B cell (primary cell): Measurements from ENCODE around the gene NR1H3.

Source experiments
- CTCF ChIP-seq: fragments of 200-600 bp; IDR thresholded peaks from one replicate; pipeline ENCODE4 v1.8.0; 2022; ENCODE audit warnings: antibody characterized with exemption, mild to moderate bottlenecking
- EZH2 ChIP-seq: IDR thresholded peaks from 2 replicates; pipeline ENCODE4 v1.6.1; 2012; ENCODE audit warnings: borderline replicate concordance, low read depth, mild to moderate bottlenecking, moderate library complexity, low read length; ENCODE audit not compliant: insufficient read depth, poor library complexity, severe bottlenecking

DNA sequence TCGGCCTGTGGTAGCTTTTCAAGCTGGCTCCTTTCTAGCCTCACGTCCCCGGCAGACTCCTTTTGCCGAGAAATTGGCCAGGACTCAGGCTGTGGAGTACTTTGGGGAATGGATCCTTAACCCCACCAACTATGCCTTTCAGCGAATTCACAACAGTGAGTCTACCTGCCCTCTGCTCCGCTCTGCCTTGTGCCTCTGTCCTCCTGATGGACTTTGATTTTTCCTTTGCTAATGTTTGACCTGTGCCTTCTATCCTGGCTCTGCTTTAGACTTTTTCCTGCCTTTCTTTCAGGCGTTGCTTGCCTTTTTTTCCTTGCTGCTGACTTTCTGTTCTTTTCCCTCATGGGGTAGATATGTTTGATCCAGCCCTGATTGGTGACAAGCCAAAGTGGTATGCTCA, 24.7 kb downstream of the NR1H3 start:
- TF ChIP-seq CTCF (no peak), EZH2 (no peak)
